Activated effector memory CD4-positive, alpha-beta T cell treated with anti-CD3 and anti-CD28 coated beads, Interleukin-2, amount 50 U/mL, for 16 hours (primary cell): ENCODE measurements around the gene ZNF236.
A peak's percentile ranks its signal among the peaks of the same experiment; 100 is the strongest.
"Not testable (repeated sequence)": the region's sequence is repeated elsewhere in the genome, so short reads cannot be mapped to it uniquely, and the experiment has no call there.

Source experiments
- DNase-seq: peaks from one replicate; pipeline ENCODE4 v3.0.0-alpha.2; 2020

The ZNF236 gene

DNA sequence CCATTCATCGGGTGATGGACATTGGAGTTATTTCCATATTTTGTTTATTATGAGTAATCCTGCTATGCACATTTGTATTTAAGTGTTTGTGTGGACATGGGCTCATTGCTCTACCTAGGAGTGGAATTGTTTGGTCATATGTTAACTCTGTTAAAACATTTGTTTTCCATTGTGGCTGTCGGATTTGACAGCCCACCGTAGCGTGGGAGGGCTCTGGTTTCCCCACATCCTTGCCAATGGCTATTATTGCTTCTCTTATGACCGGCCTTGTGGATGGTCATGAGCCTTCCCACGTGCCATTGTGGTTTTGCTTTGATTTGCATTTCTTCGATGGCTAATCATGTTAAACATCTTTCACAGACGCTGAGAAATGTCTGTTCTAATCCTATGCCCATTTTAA, 92.0 kb downstream of the ZNF236 start:
- DNase-seq, result no peak

DNA sequence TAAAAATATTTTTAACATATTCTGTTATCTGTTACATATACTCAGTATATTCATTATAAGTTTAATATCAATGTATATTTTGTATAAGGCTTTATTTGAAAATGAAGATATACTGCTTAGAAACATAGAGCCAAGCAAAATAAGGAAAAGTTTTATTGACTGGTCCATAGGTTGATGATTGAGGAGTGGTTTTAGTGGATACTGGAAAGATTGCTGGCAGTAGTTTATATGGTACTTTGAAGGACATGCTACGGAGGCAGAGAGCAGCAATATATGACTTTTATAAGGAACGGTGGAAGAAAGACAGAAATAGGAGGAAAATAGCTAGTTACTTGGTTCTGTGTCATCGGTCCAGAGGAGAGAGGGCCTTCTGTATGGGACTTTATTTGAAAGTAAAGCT, 92.4 kb downstream of the ZNF236 start:
- no peak for DNase-seq

- DNase-seq, result no peak
Observed at GRCh38 chr18:76915456-76915855, 93.1 kb downstream of the ZNF236 start.

GRCh38 chr18:76920974-76921373, 98.6 kb downstream of the ZNF236 start:
- no peak for DNase-seq

DNA sequence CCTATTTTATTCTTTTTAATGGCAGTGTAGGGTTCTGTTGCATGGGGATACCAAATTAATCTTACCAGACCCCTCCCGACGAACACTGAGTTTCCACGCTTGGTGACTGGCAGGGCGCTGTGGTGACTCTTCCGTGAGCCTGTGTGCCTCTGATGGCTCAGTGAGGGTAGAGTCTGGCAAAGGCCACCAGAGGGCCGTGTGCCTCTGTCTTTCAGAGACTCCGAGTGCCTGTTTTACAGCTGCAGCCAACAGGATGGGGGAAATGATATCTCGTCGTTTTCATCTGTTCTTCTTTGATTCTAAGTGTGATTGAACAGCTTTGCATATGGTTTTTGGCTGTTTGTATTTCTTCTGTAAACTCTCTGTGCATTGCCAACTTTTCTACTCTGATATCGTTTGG, 99.8 kb downstream of the ZNF236 start:
- peak; percentile 74 for DNase-seq

- no peak for DNase-seq
Observed at GRCh38 chr18:76923485-76924085, 101.2 kb downstream of the ZNF236 start.

DNA sequence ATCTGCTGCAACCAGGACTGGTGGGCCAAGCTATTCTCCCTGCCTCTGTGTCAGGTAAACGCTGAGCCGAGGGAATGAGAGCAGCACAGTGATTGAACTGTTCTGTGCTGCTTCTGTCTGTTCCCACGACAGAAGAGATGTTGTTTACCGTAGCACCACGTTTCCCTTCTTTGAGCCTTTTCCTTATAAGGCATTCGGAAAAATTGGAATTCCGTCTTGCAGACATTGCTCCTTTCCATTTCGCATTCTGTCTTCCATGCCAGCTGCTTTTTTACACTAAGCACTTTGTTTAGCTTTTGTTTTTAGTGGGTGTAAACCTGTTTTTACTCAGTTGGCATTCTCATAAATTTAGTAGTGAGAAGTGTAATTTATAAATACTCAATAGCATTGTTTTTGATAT, 103.1 kb downstream of the ZNF236 start:
- DNase-seq, result no peak

GRCh38 chr18:76927223-76927725, 104.9 kb downstream of the ZNF236 start:
- DNase-seq, result no peak

- no peak for DNase-seq
Observed at GRCh38 chr18:76928179-76928868, 106.0 kb downstream of the ZNF236 start.

DNA sequence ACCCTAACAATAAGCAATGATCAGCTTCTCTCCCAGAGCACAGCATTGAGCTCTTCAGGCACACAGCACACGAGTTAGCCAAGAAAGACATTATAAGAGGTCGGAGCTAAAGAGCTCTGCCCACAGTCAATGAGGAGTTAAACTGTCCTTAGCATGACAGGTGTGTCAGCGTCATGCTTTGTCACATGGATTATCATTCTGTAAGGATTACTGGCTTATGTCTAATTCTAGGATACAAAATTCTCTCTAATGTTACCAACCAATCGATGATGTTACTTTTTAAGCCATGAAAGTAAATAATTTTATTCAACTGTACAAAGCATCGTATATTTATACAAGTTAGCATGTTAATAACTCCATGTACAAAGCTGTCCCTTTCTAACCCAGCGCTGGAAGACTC, 108.8 kb downstream of the ZNF236 start:
- DNase-seq, result no peak

DNA sequence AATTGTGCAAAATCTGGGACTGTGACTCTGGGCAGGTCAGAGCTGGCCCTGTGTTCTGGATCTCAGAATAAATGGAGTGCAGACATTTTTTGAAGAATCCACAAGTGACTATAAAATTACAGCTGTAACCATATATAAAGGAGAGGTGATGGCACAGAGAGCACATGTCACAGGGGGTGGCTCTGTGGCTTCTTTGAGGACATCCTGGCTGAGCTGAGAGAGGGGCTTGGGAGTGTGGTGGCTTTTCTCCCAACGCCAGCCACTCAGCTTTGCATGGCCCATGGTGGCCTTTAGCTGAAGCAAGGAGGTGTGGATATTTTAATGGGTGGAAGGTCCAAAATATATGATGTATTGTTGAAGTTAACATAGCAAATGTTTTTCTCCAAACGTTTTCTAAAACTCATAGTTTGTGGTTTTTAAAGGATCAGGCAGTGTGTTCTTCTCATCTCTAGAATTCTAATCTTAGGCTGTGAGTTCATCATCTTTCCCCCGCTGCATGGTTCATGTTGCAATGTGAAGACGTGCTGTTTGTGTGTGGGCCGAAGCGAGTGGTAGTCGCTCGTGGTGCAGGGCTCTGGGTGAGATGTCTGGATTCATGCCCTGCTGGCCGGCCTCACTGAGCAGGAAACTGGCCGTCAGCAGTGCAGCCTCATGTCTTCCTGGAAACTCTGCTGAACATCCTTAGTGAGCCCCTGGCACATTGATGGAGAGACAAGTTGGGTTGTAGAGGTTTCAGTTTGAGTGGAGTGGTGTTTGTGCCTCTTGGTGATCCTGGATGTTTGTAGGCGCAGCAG, 109.9 kb downstream of the ZNF236 start:
- DNase-seq, result no peak

- no peak for DNase-seq
Observed at GRCh38 chr18:76935722-76936337, 113.5 kb downstream of the ZNF236 start.

GRCh38 chr18:76936877-76937276, 114.5 kb downstream of the ZNF236 start:
- no peak for DNase-seq

DNA sequence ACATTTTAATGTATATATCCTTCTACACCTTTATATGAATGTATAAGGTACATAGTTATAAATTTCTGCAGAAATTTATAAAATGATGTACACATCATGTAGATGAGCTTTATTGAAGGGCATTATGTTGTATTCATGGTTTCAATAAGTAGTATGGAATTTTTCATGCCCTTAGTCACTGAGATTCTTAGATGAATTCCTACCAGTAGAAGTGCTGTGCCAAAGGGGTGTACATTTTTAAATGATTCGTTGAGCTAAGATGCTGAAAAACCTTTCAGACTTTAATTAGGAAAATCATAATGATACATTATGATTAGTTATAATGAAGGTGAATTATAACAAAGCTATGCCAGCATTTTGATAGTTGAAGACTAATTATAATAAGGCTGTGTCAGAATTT, 115.2 kb downstream of the ZNF236 start:
- no peak for DNase-seq

- DNase-seq, result no peak
Observed at GRCh38 chr18:76938619-76939018, 116.3 kb downstream of the ZNF236 start.

- no peak for DNase-seq
Observed at GRCh38 chr18:76941284-76941683, 118.9 kb downstream of the ZNF236 start.

DNA sequence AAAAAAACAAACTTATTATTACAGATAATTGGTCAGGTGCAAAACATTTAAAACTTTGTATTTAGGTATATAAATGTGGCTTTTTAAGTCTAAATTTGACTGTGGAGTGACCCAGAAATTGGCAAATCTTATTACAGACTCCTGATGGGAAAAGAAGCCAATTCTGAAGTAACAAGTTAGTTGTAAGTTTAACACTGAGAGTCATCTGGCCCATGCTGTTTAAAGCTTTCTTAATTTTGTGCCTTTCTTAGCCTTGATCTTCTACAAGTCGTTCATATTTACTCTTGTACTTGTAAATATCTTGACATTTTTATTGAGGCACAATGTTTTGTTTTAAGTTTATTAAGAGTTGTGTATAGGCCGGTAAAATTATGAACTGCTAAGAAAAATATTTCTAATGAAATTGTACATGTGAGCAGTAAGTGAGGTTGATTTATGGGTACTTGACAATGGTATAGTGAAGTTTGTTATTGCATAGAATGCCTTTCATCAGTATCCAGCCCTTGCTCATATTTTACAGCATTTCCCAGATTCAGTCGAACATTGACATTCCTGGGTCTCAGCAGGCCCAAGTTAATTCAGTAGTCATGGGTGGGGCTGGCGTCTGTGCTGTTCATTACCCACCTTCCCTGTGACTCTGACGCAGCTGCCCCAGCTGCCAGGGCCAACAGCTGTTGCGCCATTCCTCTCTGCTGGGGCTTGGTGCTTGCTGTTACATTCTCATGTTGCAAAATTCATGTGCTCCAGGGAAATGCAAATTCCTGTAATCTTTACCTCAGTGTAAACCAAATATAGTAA, 121.4 kb downstream of the ZNF236 start:
- DNase-seq, result no peak

GRCh38 chr18:76944346-76944745, 122.0 kb downstream of the ZNF236 start:
- not testable (repeated sequence) for DNase-seq

GRCh38 chr18:76948345-76948744, 126.0 kb downstream of the ZNF236 start:
- no peak for DNase-seq

DNA sequence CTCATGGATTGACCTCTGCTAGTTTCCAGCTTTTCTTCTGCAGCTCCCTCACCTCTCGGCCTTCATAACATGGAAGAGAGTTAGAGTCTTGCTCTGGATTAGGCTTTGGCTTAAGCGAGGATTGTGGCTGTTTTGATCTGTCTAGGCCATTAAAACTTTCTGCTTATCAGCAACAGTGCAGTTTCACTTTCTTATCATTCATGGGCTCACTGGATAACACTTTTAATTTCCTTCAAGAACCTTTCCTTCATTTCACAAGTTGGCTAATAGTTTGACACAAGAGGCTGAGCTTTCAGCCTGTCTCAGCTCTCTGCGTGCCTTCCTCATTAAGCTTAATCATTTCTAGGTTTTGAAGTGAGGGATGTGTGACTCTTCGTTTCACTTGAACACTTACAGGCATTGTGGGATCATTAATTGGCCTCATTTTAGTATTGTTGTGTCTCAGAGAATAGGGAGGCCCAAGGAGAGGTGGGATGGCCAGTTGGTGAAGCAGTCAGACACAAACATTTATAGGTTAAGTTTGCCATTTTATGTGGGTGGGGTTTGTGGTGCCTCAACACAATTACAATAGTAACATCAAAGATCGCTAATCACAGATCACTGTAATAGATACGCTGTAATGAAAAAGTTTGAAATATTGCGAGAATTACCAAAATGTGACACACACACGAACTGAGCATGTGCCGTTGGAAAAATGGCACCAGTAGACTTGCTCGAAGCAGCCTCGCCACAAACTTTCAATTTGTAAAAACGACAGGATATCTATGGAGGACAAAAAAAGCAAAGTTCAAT, 129.3 kb downstream of the ZNF236 start:
- no peak for DNase-seq

DNA sequence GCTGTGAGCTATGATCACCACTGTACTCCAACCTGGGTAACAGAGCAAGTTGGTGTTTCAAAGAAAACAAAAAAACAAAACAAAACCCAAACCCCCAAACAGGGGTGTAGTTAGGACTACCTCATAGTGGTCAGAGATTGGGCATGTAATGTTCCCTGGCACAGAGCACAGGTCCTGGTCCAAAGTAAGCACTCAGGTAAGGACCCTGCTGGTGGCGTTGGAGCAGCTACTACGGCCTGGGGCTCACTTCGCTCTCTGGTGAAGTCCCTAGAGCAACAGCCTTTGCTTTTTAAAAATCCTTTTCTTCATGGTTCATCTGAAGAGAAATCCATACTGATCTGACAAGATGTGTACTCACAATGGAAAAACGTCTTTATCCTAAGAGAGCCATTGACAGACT, 130.4 kb downstream of the ZNF236 start:
- no peak for DNase-seq

DNA sequence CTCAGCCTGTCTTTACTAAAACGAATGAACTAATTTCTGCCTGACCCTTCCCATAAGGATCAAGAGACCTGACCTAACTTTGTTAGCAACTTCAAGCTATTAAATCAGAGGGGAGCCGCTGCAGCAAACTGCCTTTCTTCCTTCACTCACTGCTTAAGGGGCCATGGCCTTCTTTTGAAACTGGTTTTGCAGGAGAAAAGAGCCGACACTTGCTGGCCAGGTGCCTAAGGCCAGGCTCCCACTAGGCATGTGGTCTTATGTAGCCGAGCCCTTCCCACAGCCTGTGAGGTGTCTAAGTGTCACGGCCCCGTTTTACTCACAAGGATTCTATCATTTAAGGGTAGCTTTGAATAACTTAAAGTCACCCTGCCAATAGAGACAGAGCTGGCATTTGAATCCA, 130.8 kb downstream of the ZNF236 start:
- DNase-seq, result no peak
